GM12864 (cell line): Measurements from ENCODE around the gene SIK1.
"Not testable (repeated sequence)": the region's sequence is repeated elsewhere in the genome, so short reads cannot be mapped to it uniquely, and the experiment has no call there.

Experiments
- DNase-seq: peaks from one replicate; pipeline ENCODE4 v3.0.0-alpha.2; 2011; ENCODE audit warnings: low read depth
- H3K4me3 ChIP-seq: 2 replicates; pipeline ENCODE4 v1.5.1; 2011; ENCODE audit warnings: mild to moderate bottlenecking, low read depth, low read length, control low read depth
- TF ChIP-seq, protein P1 (sequence below): IDR thresholded peaks from 2 replicates; pipeline ENCODE4 v1.5.1; 2011; ENCODE audit warnings: low read depth, mild to moderate bottlenecking, moderate library complexity, low read length, control low read depth, inconsistent platforms; ENCODE audit errors: missing control alignments

Gene SIK1

DNA sequence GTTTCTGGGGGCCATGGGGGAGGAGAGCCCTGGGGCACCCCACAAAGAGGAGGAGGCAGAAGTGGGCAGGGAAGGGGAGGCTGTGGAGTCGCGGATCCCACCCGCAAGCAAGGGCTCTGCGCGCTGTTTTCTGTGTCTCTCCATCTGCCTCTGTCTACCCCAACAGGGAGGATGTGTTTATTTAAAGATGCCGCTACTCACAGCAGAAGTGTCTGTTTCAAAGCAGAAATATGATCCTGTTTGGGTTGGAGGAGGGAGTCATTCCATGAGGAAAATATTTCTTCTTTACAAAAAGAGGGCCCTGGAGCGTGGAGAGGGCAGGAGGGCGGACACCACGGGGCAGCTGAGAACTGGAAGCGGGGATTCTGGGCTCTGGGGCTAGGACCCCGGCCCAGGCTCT lies 25.8 kb downstream of the SIK1 start:
- H3K4me3 ChIP-seq, DNase-seq: not testable (repeated sequence)

DNA sequence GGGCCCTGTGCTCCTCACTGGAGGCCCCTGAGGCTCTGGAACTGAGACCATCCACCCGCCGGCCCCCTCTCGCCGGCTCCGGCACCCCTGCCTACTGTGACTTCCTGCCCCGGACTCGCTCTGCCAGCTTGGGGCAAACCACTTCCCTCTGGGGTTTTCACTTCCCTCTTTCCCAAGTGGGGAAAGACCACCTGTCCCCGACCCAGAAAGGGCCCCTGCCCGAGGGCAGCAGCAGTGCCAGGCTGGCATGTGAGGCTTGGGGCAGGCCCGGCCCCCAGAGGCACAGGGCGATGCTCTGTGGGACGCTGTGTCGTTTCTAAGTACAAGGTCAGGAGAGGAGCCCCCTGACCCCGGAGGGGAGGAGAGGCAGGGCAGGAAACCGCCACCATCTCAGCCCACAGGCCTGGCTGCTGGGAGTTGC lies 27.3 kb downstream of the SIK1 start:
- not testable (repeated sequence) for H3K4me3 ChIP-seq, DNase-seq

DNA sequence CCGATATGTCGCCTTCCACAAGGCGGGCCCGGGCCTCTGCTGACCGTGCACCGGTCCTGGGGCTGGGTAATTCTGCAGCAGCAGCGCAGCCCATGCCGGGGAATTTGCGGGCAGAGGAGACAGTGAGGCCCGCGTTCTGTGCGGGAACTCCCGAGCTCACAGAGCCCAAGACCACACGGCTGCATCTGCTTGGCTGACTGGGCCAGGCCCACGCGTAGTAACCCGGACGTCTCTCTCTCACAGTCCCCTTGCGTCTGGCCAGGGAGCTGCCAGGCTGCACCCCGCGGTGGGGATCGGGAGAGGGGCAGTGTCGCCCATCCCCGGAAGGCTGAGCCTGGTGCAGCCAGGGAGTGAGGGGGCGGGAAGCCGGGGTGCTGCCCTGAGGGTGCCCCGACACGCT lies 27.8 kb downstream of the SIK1 start:
- not testable (repeated sequence) for H3K4me3 ChIP-seq, DNase-seq

DNA sequence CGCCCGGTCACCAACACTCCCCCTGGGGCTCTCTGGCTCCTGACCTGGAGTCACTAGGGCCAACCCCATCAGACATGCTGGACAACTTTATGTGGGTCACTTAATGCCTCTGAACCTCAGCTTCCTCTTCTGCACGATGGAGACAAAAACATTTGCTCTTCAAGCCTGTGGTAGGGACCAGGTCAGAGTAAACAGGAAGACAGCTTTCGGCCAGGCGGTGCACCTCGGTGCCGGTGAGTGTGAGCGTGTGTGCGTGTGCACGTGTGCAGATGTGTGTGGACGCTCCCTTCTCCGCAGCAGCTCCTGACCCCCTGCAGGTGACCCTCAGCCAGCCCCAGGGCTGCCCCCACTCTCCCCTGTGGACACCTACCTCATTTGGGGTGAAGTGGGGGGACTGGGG lies 28.4 kb downstream of the SIK1 start:
- not testable (repeated sequence) for DNase-seq, H3K4me3 ChIP-seq

DNA sequence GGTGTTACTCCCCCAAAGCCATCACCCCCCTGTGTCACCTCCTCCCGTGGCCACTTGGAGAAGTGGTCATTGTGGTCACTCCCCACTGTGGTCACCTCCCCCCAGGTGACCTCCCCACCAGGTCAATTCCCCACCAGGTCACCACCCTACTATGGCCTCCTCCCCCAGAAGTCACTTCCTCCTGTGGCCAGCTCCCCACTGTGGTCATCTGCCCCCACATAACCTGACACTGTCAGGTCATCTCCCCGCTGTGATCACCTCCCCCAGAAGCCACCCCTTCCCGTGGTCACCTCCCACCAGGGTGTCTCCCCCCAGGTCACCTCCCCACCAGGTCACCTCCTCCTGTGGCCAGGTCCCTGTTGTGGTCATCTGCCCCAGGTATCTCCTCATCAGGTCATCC lies 28.9 kb downstream of the SIK1 start:
- DNase-seq, result not testable (repeated sequence)

DNA sequence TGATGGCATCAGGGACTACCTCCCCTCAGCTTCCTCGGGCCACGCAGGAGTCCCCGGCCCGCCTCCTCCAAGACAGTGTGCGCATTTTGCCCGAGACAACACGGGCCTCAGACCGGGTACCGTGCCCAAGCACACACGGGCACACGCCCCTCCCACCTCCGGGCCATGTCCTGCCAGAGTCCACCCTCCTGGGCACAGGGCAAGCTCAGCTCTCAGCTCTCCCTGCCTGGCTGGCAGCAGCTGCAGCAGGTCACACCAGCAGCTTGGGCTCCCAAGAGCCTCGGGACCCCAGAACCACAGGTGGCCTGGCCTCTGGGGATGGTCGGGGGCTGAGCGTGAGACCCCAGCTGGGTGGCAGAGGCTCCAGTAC lies 29.5 kb downstream of the SIK1 start:
- not testable (repeated sequence) for DNase-seq, H3K4me3 ChIP-seq

More for the DNA sequence above, 28.9 kb downstream of the SIK1 start:
- H3K4me3 ChIP-seq, result not testable (repeated sequence)

DNA sequence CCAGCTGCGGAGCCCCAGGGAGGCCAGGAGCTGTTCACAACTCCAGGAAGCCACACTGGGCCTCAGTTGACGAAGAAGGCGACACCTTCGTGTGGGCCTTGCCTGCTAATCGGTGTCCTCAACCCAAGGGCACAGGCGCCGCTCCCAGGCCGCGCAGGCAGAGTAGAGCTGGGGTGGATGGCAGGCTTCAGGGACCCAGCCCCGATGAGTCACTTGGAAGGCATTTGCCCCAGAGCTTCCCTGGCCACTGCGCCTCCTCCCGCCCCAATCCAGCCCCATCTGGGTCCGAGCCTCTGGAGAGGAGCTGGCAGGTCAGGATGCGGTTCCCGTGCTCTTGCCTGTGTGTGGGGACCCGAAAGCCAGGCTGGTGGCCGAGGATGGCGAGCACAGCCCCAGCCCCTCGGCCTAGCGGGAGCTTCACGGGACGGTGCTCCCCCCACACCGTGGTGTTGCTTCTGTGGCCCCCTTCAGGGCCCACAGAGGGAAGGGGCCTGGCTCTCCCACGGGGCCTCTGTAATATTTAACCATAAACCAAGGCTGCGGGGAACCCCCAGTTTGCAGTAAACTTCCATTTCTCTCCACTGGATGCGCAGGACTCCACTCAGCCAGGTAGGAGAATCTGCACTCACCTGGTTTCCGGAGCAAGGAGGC lies 30.0 kb downstream of the SIK1 start:
- not testable (repeated sequence) for H3K4me3 ChIP-seq, DNase-seq

DNA sequence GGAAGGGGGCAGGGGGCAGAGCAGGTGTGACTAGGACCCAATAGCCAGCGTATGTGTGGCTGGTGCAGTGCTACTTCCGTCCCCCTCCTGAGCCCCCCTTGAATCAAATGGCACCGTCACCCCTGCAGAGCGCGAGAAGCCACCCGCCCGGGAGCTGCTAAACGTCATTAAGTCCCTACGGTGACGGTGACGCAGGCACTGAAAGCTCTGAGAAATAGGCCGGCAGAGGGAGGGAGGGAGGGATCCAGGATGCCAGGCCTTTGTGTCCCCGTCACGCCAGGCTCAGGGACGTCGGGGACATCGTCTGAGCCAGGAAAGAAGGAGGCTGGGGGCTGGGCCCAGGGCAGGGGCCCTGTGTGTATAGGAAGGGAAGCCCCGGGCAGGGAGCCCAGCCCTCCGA lies 43.6 kb downstream of the SIK1 start:
- H3K4me3 ChIP-seq, DNase-seq: not testable (repeated sequence)

DNA sequence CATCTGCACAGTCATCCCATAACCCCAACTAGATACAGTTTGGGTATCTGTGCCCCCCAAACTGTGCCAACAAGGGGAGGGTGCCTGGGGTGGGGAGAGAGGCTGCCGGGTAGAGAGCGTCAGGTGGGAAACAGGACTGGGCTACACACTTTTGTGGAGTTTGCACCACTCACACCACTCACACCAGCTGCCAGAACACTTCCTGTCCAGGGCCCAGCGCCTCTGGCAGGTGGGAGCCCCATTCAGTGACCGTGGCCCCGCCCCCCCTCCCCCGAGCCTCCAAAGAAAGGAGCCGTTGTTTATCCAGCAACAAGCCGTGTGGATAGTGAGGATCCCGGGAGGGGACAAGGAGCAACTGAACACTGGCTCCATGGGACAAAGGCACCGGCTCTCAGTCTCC lies 44.0 kb downstream of the SIK1 start:
- DNase-seq, H3K4me3 ChIP-seq: not testable (repeated sequence)

DNA sequence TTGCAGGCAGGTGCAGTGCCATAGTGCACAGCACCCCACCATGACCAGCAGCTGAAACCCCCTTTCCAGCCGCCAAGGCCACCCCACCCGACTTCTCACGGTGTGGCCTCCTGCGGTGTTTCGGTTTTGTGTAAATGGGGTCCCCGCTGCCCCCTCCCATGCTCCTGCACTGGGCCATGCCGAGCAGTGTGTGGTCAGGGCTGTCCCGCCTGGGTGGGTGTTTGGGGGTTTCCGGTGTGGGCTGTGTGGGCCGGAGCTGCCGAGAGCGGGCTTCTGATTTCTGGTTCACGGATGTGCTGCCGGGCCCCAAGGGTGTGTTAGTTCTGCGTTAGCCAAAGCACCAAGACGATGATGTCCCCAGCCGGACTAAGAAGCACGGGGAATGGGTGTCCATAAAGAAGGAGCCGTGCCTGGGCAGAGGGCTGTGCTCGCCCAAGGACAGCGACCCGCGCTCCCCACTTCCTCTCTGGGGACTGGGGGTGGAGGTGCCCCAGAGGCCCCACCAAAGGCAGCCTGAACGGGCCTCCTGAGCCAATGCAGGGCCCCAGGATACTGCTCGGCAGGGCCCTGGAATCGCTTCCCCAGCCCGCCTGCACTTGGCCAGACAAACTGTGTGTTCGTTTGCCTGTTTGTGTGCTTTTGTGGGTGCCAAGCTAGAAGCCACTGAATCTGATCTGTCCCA lies 45.9 kb downstream of the SIK1 start:
- not testable (repeated sequence) for H3K4me3 ChIP-seq, DNase-seq

DNA sequence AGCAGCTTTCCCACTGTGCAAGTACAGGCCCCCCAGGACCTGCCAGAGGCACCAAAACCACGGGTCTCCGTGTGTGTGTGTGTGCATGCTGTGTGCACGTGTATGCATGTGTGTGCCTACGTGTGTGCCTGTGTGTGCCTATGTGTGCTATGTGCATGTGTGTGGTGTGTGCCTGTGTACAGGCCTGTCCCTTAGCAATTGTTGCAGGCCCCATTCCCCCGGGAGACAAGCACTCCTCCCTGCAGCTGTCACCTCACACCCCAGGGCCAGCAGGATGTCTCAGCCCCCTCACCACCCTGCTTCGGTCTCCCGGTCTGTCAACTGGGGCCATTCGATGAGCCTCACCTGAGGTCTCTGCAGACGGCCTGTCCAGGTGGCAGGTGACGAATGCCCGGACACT lies 46.6 kb downstream of the SIK1 start:
- not testable (repeated sequence) for DNase-seq, H3K4me3 ChIP-seq

DNA sequence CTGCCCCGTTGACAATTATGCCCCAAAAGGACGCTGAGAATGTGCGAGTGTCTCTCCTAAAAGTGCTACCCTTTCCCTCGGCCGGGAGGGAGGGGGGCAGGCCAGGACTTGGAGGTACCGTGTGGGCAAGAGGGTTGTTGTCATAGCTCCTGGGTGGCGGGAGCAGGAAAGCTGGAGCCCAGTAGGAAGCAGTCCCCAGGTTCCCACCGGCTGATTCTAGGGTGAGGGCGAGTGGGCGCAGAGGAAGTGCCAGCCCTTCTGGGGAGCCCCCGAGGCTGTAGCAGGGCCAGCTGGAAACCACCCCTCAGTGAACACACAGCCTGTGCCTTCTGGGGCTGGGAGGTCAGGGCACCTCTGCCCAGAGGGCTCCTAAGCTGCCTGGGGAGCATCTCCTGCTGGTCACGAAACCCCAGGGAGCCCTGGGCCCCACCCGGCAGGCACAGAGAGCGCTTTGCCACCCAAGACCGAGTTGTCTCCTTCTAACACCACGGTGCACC lies 47.3 kb downstream of the SIK1 start:
- not testable (repeated sequence) for H3K4me3 ChIP-seq, DNase-seq

DNA sequence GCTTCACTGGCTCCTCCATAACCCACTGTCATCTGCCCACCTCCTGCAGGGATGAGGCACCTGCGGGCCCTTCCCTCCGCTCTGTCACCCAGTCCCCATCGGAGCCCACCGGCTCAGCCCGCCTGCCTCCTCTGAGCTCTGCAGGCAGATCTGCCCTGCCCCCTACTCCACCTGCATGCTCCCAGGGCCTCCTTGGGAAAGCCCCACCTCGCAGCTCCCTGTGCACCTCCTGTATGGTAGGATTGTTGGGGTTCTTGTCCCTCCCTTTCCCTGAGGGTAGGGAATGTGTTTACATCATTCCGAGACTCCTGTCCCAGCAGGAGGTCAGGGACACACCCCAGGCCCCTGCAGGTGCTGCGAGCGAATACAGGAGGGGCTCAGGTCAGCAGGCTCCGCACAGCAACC lies 50.5 kb downstream of the SIK1 start:
- TF ChIP-seq, protein P1, sequence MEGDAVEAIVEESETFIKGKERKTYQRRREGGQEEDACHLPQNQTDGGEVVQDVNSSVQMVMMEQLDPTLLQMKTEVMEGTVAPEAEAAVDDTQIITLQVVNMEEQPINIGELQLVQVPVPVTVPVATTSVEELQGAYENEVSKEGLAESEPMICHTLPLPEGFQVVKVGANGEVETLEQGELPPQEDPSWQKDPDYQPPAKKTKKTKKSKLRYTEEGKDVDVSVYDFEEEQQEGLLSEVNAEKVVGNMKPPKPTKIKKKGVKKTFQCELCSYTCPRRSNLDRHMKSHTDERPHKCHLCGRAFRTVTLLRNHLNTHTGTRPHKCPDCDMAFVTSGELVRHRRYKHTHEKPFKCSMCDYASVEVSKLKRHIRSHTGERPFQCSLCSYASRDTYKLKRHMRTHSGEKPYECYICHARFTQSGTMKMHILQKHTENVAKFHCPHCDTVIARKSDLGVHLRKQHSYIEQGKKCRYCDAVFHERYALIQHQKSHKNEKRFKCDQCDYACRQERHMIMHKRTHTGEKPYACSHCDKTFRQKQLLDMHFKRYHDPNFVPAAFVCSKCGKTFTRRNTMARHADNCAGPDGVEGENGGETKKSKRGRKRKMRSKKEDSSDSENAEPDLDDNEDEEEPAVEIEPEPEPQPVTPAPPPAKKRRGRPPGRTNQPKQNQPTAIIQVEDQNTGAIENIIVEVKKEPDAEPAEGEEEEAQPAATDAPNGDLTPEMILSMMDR, result no peak
- H3K4me3 ChIP-seq, result no peak overlapping the region
- no peak for DNase-seq
